K562 (cell line): ENCODE measurements around the gene HKDC1. TPM values are rescaled to one million over a fixed set of nuclear protein-coding genes. Genes with fewer than 3 reads are reported as not detected.
A peak's percentile ranks its signal among the peaks of the same experiment; 100 is the strongest.

Experiments
- BCL6 ChIP-seq: fragments of 250-450 bp; sonication (Bioruptor Pico); IDR thresholded peaks from 2 replicates; pipeline ENCODE4 v1.4.0; 2020
- CCNT2 ChIP-seq: IDR thresholded peaks from 2 replicates; pipeline ENCODE4 v1.6.1; 2011; ENCODE audit warnings: borderline replicate concordance, low read depth, mild to moderate bottlenecking, moderate library complexity, mixed read lengths, low read length; ENCODE audit not compliant: insufficient read length; ENCODE audit errors: extremely low read depth
- CXXC5 ChIP-seq: fragments of 250-450 bp; sonication (Bioruptor Pico); IDR thresholded peaks from 2 replicates; pipeline ENCODE4 v1.8.0; 2022; ENCODE audit warnings: inconsistent platforms, mild to moderate bottlenecking, moderate library complexity
- EP300 ChIP-seq: IDR thresholded peaks from 2 replicates; pipeline ENCODE4 v1.6.1; 2012; ENCODE audit warnings: low read length, improper control_type of control experiment
- ESRRA ChIP-seq: fragments of 450-650 bp; IDR thresholded peaks from 2 replicates; pipeline ENCODE4 v1.6.1; 2014; ENCODE audit warnings: low read depth, mild to moderate bottlenecking, moderate library complexity, borderline replicate concordance
- FOXK2 ChIP-seq, 2 experiments: fragments of 450-650 bp; IDR thresholded peaks in 1 of 2; conservative IDR thresholded peaks in 1 of 2; 2 replicates each; pipeline ENCODE4 v1.6.1; 2016; ENCODE audit warnings: low read depth in 2 of 2, mild to moderate bottlenecking in 1 of 2
- HCFC1 ChIP-seq: IDR thresholded peaks from 2 replicates; pipeline ENCODE4 v1.6.1; 2012; ENCODE audit warnings: low read depth, low read length, improper control_type of control experiment
- MTA1 ChIP-seq: fragments of 450-650 bp; IDR thresholded peaks from 2 replicates; pipeline ENCODE4 v1.6.1; 2017; ENCODE audit warnings: borderline replicate concordance
- NFE2 ChIP-seq: IDR thresholded peaks from 2 replicates; pipeline ENCODE4 v1.6.1; 2014; ENCODE audit warnings: antibody characterized with exemption, low read depth
- SRF ChIP-seq, 2 experiments: fragments of 250-450, 450-650 bp in 1 of 2; sonication (Bioruptor Pico) in 1 of 2; sonication (generic) in 1 of 2; formaldehyde crosslinking; IDR thresholded peaks; 2 replicates each; pipeline versions ENCODE4 v1.5.0 to v1.5.1; 2020 to 2022; ENCODE audit warnings: mild to moderate bottlenecking in 1 of 2, missing genetic modification reagents in 1 of 2
- TEAD4 ChIP-seq, 2 experiments: sonication (generic) in 1 of 2; formaldehyde crosslinking in 1 of 2; IDR thresholded peaks; 2 replicates each; pipeline versions ENCODE4 v1.6.1 to v1.8.0; 2012 to 2022; ENCODE audit warnings: borderline replicate concordance in 1 of 2, inconsistent platforms in 1 of 2, low read length in 1 of 2, mild to moderate bottlenecking in 1 of 2, missing genetic modification reagents in 1 of 2
- ZEB2 ChIP-seq: fragments of 450-650 bp; IDR thresholded peaks from 2 replicates; pipeline ENCODE4 v1.6.1; 2016
- ZNF347 ChIP-seq: fragments of 450-650 bp; formaldehyde crosslinking; IDR thresholded peaks from 2 replicates; pipeline ENCODE4 v1.4.0; 2020; ENCODE audit warnings: low read depth, mild to moderate bottlenecking, moderate library complexity
- ZNF644 ChIP-seq: fragments of 200-800 bp; sonication (Bioruptor generic); IDR thresholded peaks from 2 replicates; pipeline ENCODE4 v1.6.1; 2016; ENCODE audit warnings: low read depth, missing genetic modification characterization, missing compliant biosample characterization
- ZNF668 ChIP-seq: fragments of 250-450 bp; sonication (Bioruptor Pico); IDR thresholded peaks from 2 replicates; pipeline ENCODE4 v1.8.0; 2022; ENCODE audit warnings: mild to moderate bottlenecking, inconsistent platforms
- polyA plus RNA-seq, 8 experiments: library from polyadenylated mRNA; depleted of rRNA in 4 of 8; stranded (reverse) in 5 of 8; unstranded in 3 of 8; fragments of >200 nt; fragmentation: Nextera tagmentation in 2 of 8; fragmentation: Illumina TruSeq in 1 of 8; extraction: Ambion mirVana in 2 of 8; extraction: Trizol in 1 of 8; gene quantifications; 2 replicates each; pipeline versions ENCODE4 v1.2.1 to v1.2.3, GENCODE V29; 2011 to 2014; ENCODE audit warnings: inconsistent platforms in 1 of 8, missing spikeins in 1 of 8
- total RNA-seq, 7 experiments: library from RNA; depleted of rRNA in 6 of 7; stranded (reverse); fragments of >200 nt in 6 of 7; fragmentation: Illumina TruSeq in 2 of 7; extraction: Trizol in 2 of 7; gene quantifications; 2 replicates each; pipeline versions ENCODE4 v1.2.1 to v1.2.3, GENCODE V29; 2011 to 2021; ENCODE audit warnings: low replicate concordance in 1 of 7
- TF ChIP-seq, protein P1 (sequence below): fragments of 450-650 bp; IDR thresholded peaks from 2 replicates; pipeline ENCODE4 v1.6.1; 2016; ENCODE audit warnings: low read depth, mild to moderate bottlenecking, moderate library complexity
- TF ChIP-seq, protein P2 (sequence below): sonication (generic); formaldehyde crosslinking; IDR thresholded peaks from 2 replicates; pipeline ENCODE4 v1.8.0; 2022; ENCODE audit warnings: missing genetic modification reagents, mild to moderate bottlenecking, borderline replicate concordance
- TF ChIP-seq, protein P3 (sequence below), 2 experiments: fragments of 200-800 bp in 1 of 2; sonication (Bioruptor generic) in 1 of 2; sonication (generic) in 1 of 2; formaldehyde crosslinking in 1 of 2; IDR thresholded peaks in 1 of 2; conservative IDR thresholded peaks in 1 of 2; 2 replicates each; pipeline versions ENCODE4 v1.5.0 to v1.6.1; 2016 to 2020; ENCODE audit warnings: missing compliant biosample characterization in 1 of 2, missing genetic modification characterization in 1 of 2, missing genetic modification reagents in 1 of 2
- TF ChIP-seq, protein P4 (sequence below): fragments of 450-650 bp; IDR thresholded peaks from 2 replicates; pipeline ENCODE4 v1.6.1; 2016
- TF ChIP-seq, protein P5 (sequence below): fragments of 450-650 bp; formaldehyde crosslinking; IDR thresholded peaks from 2 replicates; pipeline ENCODE4 v1.4.0; 2020; ENCODE audit warnings: mild to moderate bottlenecking, moderate library complexity

HKDC1 gene
- total and polyA plus RNA-seq, 9 of the 15 experiments (the other 6 are each of a cell fraction or from before 2014, with no cell fraction given) = 0.04 to 0.22 (median 0.11) TPM; not detected in 5

DNA sequence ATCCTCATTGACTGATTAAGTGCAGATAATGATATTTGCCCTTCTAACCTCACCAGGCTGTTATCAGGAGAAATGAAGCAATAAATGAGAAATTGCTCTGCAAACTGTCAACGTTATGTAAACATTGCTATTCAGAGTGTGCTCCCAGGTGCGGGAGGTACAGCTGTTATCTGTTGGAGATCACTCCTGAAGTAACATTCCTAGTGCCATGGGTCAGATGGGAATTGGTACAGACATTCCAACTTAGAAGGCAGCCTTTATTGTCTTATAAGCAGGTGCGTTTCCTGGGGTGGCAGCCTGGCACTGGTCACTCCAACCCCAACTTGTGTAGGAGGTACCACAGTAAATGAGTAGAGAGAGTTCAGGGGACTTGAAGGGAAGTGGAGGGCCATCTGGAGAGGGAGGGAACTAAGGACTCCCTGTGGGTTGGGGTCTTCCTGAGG lies 95.0 kb downstream of the HKDC1 start (continued):
- TF ChIP-seq, protein P1, sequence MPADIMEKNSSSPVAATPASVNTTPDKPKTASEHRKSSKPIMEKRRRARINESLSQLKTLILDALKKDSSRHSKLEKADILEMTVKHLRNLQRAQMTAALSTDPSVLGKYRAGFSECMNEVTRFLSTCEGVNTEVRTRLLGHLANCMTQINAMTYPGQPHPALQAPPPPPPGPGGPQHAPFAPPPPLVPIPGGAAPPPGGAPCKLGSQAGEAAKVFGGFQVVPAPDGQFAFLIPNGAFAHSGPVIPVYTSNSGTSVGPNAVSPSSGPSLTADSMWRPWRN = peak; percentile 90
- peak; percentile 62 for TF ChIP-seq TEAD4 (IDR thresholded peaks at IDR 0.05; ENCODE audit: low read length)
- no peak for TF ChIP-seq TEAD4 (CRISPR knock-in tag; IDR thresholded peaks at IDR 0.05; ENCODE audit: borderline replicate concordance)
- peak; percentile 11; the same call in 1 of the 2 replicates for TF ChIP-seq NFE2
- TF ChIP-seq EP300 = peak; percentile 86
- TF ChIP-seq CCNT2 = peak; percentile 33
- TF ChIP-seq MTA1 = peak; percentile 81; the same call in 1 of the 2 replicates
- 0 out of 2 replicates have a peak, but pooled peaks have one; percentile 14 for TF ChIP-seq ZNF644 (tag)
- TF ChIP-seq ESRRA = peak; percentile 52; the same call in 1 of the 2 replicates
- TF ChIP-seq, protein P2, sequence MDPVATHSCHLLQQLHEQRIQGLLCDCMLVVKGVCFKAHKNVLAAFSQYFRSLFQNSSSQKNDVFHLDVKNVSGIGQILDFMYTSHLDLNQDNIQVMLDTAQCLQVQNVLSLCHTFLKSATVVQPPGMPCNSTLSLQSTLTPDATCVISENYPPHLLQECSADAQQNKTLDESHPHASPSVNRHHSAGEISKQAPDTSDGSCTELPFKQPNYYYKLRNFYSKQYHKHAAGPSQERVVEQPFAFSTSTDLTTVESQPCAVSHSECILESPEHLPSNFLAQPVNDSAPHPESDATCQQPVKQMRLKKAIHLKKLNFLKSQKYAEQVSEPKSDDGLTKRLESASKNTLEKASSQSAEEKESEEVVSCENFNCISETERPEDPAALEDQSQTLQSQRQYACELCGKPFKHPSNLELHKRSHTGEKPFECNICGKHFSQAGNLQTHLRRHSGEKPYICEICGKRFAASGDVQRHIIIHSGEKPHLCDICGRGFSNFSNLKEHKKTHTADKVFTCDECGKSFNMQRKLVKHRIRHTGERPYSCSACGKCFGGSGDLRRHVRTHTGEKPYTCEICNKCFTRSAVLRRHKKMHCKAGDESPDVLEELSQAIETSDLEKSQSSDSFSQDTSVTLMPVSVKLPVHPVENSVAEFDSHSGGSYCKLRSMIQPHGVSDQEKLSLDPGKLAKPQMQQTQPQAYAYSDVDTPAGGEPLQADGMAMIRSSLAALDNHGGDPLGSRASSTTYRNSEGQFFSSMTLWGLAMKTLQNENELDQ (CRISPR knock-in tag) = 0 out of 2 replicates have a peak, but pooled peaks have one; percentile 39
- peak; percentile 5; the same call in 1 of the 2 replicates for TF ChIP-seq HCFC1
- TF ChIP-seq, protein P3, sequence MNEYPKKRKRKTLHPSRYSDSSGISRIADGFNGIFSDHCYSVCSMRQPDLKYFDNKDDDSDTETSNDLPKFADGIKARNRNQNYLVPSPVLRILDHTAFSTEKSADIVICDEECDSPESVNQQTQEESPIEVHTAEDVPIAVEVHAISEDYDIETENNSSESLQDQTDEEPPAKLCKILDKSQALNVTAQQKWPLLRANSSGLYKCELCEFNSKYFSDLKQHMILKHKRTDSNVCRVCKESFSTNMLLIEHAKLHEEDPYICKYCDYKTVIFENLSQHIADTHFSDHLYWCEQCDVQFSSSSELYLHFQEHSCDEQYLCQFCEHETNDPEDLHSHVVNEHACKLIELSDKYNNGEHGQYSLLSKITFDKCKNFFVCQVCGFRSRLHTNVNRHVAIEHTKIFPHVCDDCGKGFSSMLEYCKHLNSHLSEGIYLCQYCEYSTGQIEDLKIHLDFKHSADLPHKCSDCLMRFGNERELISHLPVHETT (CRISPR knock-in tag; conservative IDR thresholded peaks at IDR 0.05 in 1 of 2, IDR thresholded peaks at IDR 0.05 in 1 of 2) = peak in 1 of 2 experiments; percentile 70; a peak in 2 of 4 replicates
- TF ChIP-seq ZNF347 = no peak
- TF ChIP-seq SRF (CRISPR knock-in tag; IDR thresholded peaks at IDR 0.05) = 0 out of 4 replicates have a peak, but pooled peaks of 1 of the 2 experiments have one; percentile 25
- no peak for TF ChIP-seq ZNF668 (CRISPR knock-in tag)
- peak in 1 of 2 experiments; percentile 57; a peak in 2 of 4 replicates for TF ChIP-seq FOXK2 (conservative IDR thresholded peaks at IDR 0.05 in 1 of 2, IDR thresholded peaks at IDR 0.05 in 1 of 2; ENCODE audit: low read depth in 2 of 2)
- TF ChIP-seq ZEB2 = peak; percentile 93
- TF ChIP-seq CXXC5 (CRISPR knock-in tag) = peak; percentile 44
- TF ChIP-seq, protein P4, sequence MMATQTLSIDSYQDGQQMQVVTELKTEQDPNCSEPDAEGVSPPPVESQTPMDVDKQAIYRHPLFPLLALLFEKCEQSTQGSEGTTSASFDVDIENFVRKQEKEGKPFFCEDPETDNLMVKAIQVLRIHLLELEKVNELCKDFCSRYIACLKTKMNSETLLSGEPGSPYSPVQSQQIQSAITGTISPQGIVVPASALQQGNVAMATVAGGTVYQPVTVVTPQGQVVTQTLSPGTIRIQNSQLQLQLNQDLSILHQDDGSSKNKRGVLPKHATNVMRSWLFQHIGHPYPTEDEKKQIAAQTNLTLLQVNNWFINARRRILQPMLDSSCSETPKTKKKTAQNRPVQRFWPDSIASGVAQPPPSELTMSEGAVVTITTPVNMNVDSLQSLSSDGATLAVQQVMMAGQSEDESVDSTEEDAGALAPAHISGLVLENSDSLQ = peak; percentile 48; the same call in 1 of the 2 replicates
- TF ChIP-seq BCL6 (CRISPR knock-in tag) = peak; percentile 47; the same call in 1 of the 2 replicates
- TF ChIP-seq, protein P5, sequence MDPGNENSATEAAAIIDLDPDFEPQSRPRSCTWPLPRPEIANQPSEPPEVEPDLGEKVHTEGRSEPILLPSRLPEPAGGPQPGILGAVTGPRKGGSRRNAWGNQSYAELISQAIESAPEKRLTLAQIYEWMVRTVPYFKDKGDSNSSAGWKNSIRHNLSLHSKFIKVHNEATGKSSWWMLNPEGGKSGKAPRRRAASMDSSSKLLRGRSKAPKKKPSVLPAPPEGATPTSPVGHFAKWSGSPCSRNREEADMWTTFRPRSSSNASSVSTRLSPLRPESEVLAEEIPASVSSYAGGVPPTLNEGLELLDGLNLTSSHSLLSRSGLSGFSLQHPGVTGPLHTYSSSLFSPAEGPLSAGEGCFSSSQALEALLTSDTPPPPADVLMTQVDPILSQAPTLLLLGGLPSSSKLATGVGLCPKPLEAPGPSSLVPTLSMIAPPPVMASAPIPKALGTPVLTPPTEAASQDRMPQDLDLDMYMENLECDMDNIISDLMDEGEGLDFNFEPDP (CRISPR knock-in tag) = 0 out of 2 replicates have a peak, but pooled peaks have one; percentile 59
